HG03575 (cell line): ENCODE measurements around the gene AIPL1.

Source experiments
- ATAC-seq: cut with Tn5 transposase; IDR thresholded peaks from one replicate; pipeline ENCODE4 v1.9.1; 2021; ENCODE audit not compliant: unreplicated experiment, insufficient number of reproducible peaks, low FRiP score; ENCODE audit errors: extremely low read depth

Gene AIPL1

DNA sequence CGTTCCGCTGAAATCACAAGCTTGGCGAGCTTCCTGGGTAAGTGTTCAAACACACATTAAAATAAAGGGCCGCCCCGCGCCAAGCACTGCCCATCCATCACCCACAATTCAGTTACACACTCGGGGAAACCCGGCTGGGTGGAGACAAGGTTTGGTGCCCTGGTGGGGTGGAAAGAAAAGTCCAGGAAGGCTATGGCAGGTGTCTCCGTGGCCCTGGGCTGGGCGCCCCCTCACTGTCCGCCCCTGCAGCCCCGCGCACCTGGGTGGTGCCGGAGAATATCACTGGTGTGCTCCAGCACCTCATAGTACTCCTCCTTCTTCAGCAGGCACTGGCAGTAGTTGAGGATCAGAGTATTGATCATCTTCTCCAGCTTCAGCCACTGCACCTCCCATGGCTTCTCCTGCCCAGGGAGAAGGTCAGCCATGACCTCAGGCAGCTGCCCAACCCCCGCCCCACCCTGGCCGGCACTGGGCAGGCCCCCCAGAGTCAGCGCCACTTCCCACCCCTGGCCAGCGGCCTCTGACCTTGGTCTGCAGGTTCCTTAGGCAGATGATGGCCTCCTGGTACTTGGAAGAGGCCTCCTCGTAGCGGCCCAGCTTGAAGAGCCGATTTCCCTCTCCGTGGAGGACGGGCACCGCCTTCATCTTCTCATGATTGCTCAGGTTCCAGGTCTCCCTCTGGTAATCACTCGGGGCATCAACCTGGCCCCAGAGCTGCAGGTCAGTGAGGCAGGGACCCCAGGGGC is 8.4 kb downstream of the AIPL1 start:
- ATAC-seq, result no peak

GRCh38 chr17:6425407-6425806 is 9.5 kb downstream of the AIPL1 start:
- no peak for ATAC-seq

DNA sequence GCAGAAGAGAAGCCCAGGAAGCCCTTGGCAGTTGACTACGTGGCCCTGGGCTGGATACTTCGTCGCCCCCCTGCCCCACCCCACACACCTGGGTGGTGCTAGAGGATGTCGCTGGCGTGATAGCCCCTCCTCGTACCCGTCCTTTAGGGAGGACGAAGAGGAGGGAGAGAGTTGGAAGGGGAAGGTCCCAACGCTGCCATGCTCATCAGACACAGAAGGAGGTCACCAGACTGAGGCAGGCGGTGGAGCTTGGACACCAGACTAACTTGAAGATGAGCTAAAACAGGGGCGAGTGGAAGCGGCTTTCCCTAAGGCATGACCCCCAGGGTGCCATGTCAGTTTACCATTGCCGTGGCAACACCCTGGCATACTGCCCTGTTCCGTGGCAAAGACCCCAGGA is 11.0 kb downstream of the AIPL1 start:
- no peak for ATAC-seq

DNA sequence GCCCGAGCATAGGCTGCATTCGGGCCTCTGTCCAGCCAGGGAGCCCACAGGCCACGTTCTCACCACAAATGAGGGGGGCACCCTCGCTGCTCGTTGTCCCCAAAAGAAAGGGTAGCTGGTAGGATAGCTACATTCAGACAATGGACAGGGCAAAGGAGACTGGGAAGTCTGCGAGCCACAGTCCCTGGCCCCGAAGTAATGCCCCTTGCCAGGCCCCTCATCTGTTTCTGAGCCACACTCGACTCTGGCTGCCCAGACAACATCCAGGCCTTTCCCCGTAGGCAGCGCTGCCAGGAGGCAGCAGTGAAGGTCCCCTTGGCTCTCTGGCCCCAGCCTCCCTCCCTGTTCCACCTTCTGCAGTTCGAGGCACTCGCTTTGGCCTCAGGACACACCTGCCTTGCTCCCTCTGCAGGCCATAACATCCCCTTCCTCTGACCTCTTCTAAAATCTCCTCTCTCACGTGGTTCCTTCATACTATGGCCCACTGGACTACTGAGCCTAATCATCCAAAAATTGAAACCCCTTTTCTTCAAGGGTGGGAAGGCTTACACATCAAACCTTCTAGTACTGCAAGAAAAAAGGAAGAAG is 12.2 kb downstream of the AIPL1 start:
- no peak for ATAC-seq

DNA sequence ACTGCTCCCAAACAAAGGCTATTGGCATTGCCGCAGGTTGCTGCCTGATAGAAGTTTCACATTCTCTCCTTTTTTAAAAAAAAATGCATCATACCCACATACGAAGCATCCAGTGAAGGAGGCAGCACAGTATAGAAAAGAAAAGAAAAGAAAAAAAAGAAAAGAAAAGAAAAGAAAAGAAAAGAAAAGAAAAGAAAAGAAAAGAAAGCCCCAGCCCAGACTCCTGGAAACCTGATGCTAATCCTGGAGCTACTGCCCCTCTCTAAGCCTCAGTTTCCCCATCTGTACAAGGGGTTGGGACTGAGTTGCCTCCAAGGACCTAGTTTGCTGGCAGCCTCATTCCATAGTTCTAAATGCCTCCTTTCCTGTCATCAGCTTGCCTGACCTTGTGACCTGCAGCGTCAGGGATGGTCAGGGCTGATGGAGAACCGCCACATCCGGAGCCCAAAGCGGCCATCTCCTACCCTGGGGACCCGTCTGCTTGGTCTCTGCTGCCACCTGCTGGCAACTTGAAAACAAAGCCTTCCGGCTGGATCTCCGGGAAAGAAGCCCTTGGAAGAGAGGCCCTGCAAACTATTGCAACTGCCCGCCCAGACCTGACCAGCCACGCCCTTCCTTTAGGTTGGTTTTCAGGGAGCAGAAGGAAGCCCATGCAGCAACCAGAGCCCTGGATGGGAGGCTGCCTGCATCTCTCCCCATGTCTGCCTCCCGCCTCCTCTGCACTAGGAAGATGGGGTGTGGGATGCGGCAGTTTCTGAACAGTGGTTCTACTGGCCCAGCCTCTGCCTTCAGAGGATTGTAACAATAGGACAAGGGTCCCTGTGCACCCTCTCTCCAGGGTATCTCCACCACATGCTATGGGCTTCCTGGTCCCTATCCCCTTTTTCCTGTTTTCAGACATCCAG is 13.0 kb downstream of the AIPL1 start:
- no peak for ATAC-seq

GRCh38 chr17:6420173-6420641 is 14.7 kb downstream of the AIPL1 start:
- no peak for ATAC-seq

DNA sequence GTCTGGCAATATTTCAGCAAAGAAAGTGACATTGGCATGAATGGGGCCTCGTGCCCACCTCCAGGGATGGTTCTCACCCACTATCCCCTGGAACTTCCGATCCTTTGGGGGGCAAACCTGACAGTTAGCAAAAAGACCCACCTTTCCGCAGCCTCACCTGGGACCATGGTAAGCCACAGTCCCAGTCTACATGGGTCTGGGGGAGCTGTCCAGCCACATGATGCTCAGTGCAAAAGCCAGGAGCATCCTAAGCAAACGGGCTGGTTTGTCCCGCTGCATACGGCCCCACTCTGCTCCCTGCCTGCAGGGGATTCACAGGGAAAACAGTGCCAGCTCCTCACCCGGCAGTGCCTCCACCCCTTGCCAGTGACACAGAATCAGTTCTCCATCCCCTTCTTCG is 19.3 kb downstream of the AIPL1 start:
- ATAC-seq, result no peak

DNA sequence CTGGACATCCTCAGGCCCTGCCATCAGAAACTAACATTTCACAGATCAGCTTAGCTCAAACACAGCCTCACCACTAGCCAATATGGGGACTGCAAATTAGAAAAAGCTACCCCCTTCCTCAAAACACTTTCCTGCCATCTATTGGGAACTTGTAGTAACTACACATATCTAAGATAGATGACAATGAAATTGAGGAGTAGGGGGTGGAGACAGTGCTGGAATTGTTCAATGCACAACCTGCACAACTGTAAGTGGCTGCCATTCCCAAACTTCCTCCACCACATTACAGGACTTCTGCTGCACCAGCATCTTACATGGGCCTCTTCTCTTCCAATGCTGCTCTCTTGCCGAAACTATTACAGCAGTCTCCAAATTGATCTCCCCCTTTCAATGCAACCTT is 21.9 kb downstream of the AIPL1 start:
- no peak for ATAC-seq

DNA sequence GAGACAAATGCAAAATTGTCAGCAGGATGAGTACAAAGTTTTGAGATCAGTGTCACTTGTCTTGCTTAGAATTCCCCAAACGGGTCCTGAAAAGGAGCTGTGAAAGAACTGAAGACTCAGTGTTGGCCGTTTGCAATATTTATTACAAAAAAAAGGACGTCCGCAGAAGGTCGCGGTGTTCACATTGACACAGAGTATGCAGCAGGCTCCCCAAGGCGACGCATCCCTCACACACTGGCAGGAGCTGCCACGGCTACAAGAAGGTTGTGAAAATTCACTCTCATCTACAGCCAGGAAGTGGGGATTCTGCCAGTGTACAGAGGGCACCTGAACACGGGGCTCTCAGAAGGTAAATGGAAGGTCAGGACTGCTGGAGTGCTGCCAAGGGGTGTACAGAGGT is 26.2 kb downstream of the AIPL1 start:
- ATAC-seq, result no peak

DNA sequence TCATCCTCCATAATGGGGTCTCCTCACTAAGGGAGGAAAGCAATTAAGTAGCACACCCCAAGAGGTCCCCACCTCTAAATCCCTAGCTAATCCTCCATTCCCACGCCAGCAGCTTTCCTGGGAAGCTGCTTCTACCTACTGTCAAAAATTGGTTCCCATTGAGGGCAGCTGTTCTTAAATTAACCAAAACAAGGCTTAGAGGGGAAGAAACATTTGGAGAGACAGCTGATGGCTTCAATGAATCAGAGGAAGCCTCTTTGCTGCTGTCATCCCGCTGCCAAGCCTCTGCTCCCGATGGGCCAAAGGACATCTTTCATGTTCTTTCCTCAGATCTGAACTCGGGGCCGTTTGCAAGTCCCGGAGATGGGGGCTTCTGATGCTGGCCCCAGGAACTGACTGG is 26.6 kb downstream of the AIPL1 start:
- ATAC-seq, result no peak

DNA sequence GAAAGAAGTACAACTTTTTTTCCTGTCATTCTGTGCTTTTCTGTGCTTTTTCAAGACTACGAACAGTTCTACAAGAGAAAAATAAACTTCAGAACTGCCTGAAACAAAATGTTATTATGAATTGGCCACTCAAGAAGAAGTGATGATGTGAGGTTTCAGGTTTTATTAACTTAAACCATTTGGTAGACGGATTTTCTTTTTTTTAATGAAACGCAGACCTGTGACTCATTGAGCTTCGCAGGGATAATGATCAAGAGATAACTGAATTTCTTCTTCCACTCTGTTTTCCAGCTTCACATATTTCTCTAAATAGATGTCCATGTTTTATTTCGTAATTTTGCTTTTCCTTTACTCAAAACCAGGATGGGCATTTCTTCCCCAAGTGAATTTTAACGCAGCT is 32.7 kb downstream of the AIPL1 start:
- no peak for ATAC-seq

- no peak for ATAC-seq
Observed at GRCh38 chr17:6398955-6399354, 36.0 kb downstream of the AIPL1 start.

GRCh38 chr17:6394055-6394606 is 40.8 kb downstream of the AIPL1 start:
- no peak for ATAC-seq

- ATAC-seq, result no peak
Observed at GRCh38 chr17:6393351-6393952, 41.5 kb downstream of the AIPL1 start.

DNA sequence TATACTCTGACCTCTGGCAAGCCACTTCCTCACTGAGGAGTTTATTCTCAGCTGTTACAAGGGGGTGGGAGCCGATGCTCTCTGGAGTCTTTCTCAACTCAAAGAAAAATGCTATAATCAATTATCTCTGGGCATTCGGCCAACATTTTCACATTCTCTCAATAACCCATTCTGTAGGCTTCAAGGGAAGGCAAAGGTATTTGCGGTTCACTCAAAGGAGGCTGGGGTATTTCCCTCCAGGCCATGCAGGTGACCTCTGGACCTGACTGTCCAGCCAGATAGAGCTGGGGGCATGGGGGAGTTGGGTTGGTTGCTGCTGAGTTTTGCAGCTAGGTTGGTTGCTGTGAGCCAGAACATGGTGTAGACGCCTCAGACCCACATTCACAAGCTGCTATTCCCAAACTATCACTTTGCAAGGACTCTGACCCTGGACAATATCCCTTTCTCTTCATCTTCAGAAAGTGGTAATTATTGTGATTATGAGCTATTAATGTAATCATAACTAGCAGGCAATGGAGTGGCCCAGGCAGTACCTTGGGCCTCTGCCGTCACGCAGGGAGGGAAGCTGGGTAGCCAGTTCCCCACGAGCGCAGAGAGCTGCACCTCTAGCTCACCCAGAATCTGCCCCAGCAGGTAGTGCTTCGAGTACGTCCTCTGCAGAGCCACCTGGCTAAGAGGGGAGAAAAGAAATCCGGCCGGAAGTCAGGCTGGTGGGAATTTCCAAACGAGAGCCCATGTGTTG is 42.1 kb downstream of the AIPL1 start:
- no peak for ATAC-seq

- no peak for ATAC-seq
Observed at GRCh38 chr17:6388416-6388815, 46.5 kb downstream of the AIPL1 start.

- ATAC-seq, result no peak
Observed at GRCh38 chr17:6387858-6388257, 47.1 kb downstream of the AIPL1 start.

- ATAC-seq, result no peak
Observed at GRCh38 chr17:6387442-6387841, 47.5 kb downstream of the AIPL1 start.
